Liver (tissue), 9 donors: Measurements from ENCODE around the gene PARP15. TPM values are rescaled to one million over a fixed set of nuclear protein-coding genes. Genes with fewer than 3 reads are reported as not detected.

Source experiments
- DNase-seq: peaks from one replicate; pipeline ENCODE4 v3.0.0-alpha.2; 2017; ENCODE audit warnings: low spot score
- H3K27ac ChIP-seq, 2 donors: one replicate each; pipeline ENCODE4 v1.7.0; 2013; ENCODE audit warnings: inconsistent platforms in 2 of 2, low read length in 2 of 2, control low read depth in 1 of 2, low read depth in 1 of 2, mild to moderate bottlenecking in 1 of 2
- H3K27me3 ChIP-seq, 4 donors: one replicate each; pipeline versions ENCODE4 v1.6.1 to v1.7.0; 2013; ENCODE audit warnings: low read length in 3 of 4, inconsistent platforms in 1 of 4, mild to moderate bottlenecking in 1 of 4, moderate library complexity in 1 of 4; ENCODE audit not compliant: control insufficient read depth in 4 of 4, insufficient read depth in 4 of 4
- H3K36me3 ChIP-seq, 4 donors: one replicate each; pipeline versions ENCODE4 v1.6.1 to v1.7.0; 2013; ENCODE audit warnings: low read length in 3 of 4, mild to moderate bottlenecking in 3 of 4, low read depth in 1 of 4, moderate library complexity in 1 of 4; ENCODE audit not compliant: control insufficient read depth in 4 of 4, insufficient read depth in 3 of 4
- H3K4me1 ChIP-seq, 4 donors: one replicate each; pipeline versions ENCODE4 v1.6.1 to v1.7.0; 2013; ENCODE audit warnings: low read length in 3 of 4, mild to moderate bottlenecking in 3 of 4, moderate library complexity in 1 of 4; ENCODE audit not compliant: control insufficient read depth in 4 of 4, insufficient read depth in 4 of 4
- H3K4me3 ChIP-seq, 3 donors: one replicate each; pipeline versions ENCODE4 v1.6.1 to v1.7.0; 2013; ENCODE audit warnings: low read length in 3 of 3, control low read depth in 1 of 3, low read depth in 1 of 3, mild to moderate bottlenecking in 1 of 3
- H3K9ac ChIP-seq, 2 donors: one replicate each; pipeline ENCODE4 v1.7.0; 2013; ENCODE audit warnings: low read length in 2 of 2, mild to moderate bottlenecking in 2 of 2, moderate library complexity in 2 of 2, control low read depth in 1 of 2, low read depth in 1 of 2
- H3K9me3 ChIP-seq, 4 donors: one replicate each; pipeline versions ENCODE4 v1.6.1 to v1.7.0; 2013; ENCODE audit warnings: low read length in 3 of 4; ENCODE audit not compliant: control insufficient read depth in 4 of 4
- EGR1 ChIP-seq, 2 donors: IDR thresholded peaks; 2 replicates each; pipeline ENCODE4 v1.6.1; 2016 to 2018; ENCODE audit warnings: antibody characterized with exemption in 2 of 2, low read depth in 2 of 2
- FOXA1 ChIP-seq: IDR thresholded peaks from 2 replicates; pipeline ENCODE4 v1.6.1; 2016; ENCODE audit warnings: antibody characterized with exemption
- FOXA2 ChIP-seq: IDR thresholded peaks from 2 replicates; pipeline ENCODE4 v1.6.1; 2016; ENCODE audit warnings: antibody characterized with exemption
- HNF4A ChIP-seq, 2 donors: conservative IDR thresholded peaks; 2 replicates each; pipeline ENCODE4 v1.6.1; 2016; ENCODE audit warnings: antibody characterized with exemption in 2 of 2, mild to moderate bottlenecking in 2 of 2
- HNF4G ChIP-seq: IDR thresholded peaks from 2 replicates; pipeline ENCODE4 v1.6.1; 2016; ENCODE audit warnings: antibody characterized with exemption
- JUND ChIP-seq, 2 donors: IDR thresholded peaks; 2 replicates each; pipeline ENCODE4 v1.6.1; 2016; ENCODE audit warnings: antibody characterized with exemption in 2 of 2
- MAX ChIP-seq: IDR thresholded peaks from 2 replicates; pipeline ENCODE4 v1.6.1; 2016; ENCODE audit warnings: antibody characterized with exemption
- NR2F2 ChIP-seq: IDR thresholded peaks from 2 replicates; pipeline ENCODE4 v1.6.1; 2016; ENCODE audit warnings: antibody characterized with exemption
- RAD21 ChIP-seq, 2 donors: IDR thresholded peaks; 2 replicates each; pipeline ENCODE4 v1.6.1; 2016; ENCODE audit warnings: antibody characterized with exemption in 2 of 2, mild to moderate bottlenecking in 2 of 2
- REST ChIP-seq: IDR thresholded peaks from 2 replicates; pipeline ENCODE4 v1.6.1; 2016; ENCODE audit warnings: antibody characterized with exemption, mild to moderate bottlenecking
- RXRA ChIP-seq, 2 donors: IDR thresholded peaks; 2 replicates each; pipeline ENCODE4 v1.6.1; 2017 to 2018; ENCODE audit warnings: antibody characterized with exemption in 2 of 2, mild to moderate bottlenecking in 1 of 2
- TAF1 ChIP-seq: conservative IDR thresholded peaks from 2 replicates; pipeline ENCODE4 v1.6.1; 2016; ENCODE audit warnings: antibody characterized with exemption, mild to moderate bottlenecking
- YY1 ChIP-seq: IDR thresholded peaks from 2 replicates; pipeline ENCODE4 v1.6.1; 2016; ENCODE audit warnings: antibody characterized with exemption, mild to moderate bottlenecking
- ZBTB33 ChIP-seq: IDR thresholded peaks from 2 replicates; pipeline ENCODE4 v1.6.1; 2016; ENCODE audit warnings: antibody characterized with exemption
- WGBS: extraction: QIAGEN DNeasy Blood & Tissue Kit; methylation state at CpG from one replicate; pipeline ENCODE4 v1.1.7; 2013; 5-methylcytosine and 5-hydroxymethylcytosine counted together
- polyA plus RNA-seq, 2 donors: library from polyadenylated mRNA; stranded (reverse) in 1 of 2; unstranded in 1 of 2; fragments of 200-250 nt in 1 of 2; fragments of >200 nt in 1 of 2; fragmentation: Nextera tagmentation in 1 of 2; extraction: Ambion mirVana in 1 of 2; gene quantifications; one replicate each; pipeline versions ENCODE4 v1.2.1 to v1.2.3, GENCODE V29; 2013 to 2015
- total RNA-seq, 2 donors: library from RNA; depleted of rRNA; stranded (reverse); fragments of >200 nt; gene quantifications; one replicate each; pipeline ENCODE4 v1.2.3, GENCODE V29; 2014
- TF ChIP-seq, protein P1 (sequence below): fragments of 150-350 bp; IDR thresholded peaks from 2 replicates; pipeline ENCODE4 v1.5.1; 2017; ENCODE audit warnings: improper control_type of control experiment, low read depth, low read length; ENCODE audit not compliant: missing input control
- TF ChIP-seq, protein P2 (sequence below): IDR thresholded peaks from 2 replicates; pipeline ENCODE4 v1.6.1; 2016; ENCODE audit warnings: antibody characterized with exemption
- donor health status: healthy.
- donor health status: healthy.
- donor health status: healthy.
- donor health status: healthy.
- donor health status: healthy.

PARP15 gene
- total and polyA plus RNA-seq, 4 donors: 0.28 to 3.3 (median 2.5) TPM

DNA sequence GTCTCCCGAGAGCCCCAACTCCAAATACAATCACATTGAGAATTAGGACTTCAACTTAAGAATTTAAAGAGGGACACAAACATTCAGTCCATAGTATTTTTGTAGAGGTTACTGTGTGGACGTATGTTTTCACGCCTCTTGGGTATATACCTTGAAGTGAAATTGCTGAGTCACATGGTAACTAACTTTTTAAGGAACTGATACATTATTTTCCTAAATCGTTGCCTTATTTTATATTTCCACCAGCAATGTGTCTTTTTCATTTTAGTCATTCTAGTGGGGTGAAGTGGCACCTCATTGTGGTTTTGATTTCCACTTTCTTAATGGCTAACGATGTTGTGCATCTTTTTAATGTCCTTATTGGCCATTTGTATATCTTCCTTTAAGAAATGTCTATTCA is 11.8 kb downstream of the PARP15 start:
- no peaks in the 10 kb centered on the region for H3K9me3 ChIP-seq
- WGBS: 75% methylated on average over 5 of the region's 5 CpGs
- no peak overlapping the region for H3K27ac ChIP-seq
- H3K4me1 ChIP-seq: peaks cover 0 to 2% (median 0%) of the 10 kb centered on the region in 4 donors
- TF ChIP-seq FOXA1 (no peak), RXRA (IDR thresholded peaks at IDR 0.05) (no peak), MAX (no peak), RAD21 (IDR thresholded peaks at IDR 0.05) (no peak), REST (no peak), TAF1 (no peak)
- TF ChIP-seq, protein P1, sequence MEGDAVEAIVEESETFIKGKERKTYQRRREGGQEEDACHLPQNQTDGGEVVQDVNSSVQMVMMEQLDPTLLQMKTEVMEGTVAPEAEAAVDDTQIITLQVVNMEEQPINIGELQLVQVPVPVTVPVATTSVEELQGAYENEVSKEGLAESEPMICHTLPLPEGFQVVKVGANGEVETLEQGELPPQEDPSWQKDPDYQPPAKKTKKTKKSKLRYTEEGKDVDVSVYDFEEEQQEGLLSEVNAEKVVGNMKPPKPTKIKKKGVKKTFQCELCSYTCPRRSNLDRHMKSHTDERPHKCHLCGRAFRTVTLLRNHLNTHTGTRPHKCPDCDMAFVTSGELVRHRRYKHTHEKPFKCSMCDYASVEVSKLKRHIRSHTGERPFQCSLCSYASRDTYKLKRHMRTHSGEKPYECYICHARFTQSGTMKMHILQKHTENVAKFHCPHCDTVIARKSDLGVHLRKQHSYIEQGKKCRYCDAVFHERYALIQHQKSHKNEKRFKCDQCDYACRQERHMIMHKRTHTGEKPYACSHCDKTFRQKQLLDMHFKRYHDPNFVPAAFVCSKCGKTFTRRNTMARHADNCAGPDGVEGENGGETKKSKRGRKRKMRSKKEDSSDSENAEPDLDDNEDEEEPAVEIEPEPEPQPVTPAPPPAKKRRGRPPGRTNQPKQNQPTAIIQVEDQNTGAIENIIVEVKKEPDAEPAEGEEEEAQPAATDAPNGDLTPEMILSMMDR: no peak
- no peaks in the 10 kb centered on the region for H3K36me3 ChIP-seq
- H3K4me3 ChIP-seq: no peak overlapping the region
- no peak for DNase-seq
- H3K9ac ChIP-seq: no peak overlapping the region
- H3K27me3 ChIP-seq: no peaks in the 10 kb centered on the region

- Histone ChIP-seq H3K4me3 (no peak overlapping the region), H3K27ac (no peak overlapping the region), H3K27me3 (no peaks in the 10 kb centered on the region), H3K4me1 (no peaks in the 10 kb centered on the region), H3K9me3 (no peaks in the 10 kb centered on the region), H3K36me3 (no peaks in the 10 kb centered on the region), H3K9ac (no peak overlapping the region)
- WGBS: 98% methylated on average over 2 of the region's 2 CpGs
- no peak for DNase-seq
- TF ChIP-seq, protein P1: no peak
- TF ChIP-seq NR2F2 (no peak), YY1 (no peak), RAD21 (IDR thresholded peaks at IDR 0.05) (no peak), HNF4G (no peak), JUND (IDR thresholded peaks at IDR 0.05) (no peak), MAX (no peak), TAF1 (no peak), ZBTB33 (no peak), FOXA2 (no peak), REST (no peak), EGR1 (IDR thresholded peaks at IDR 0.05; ENCODE audit: low read depth in 2 of 2) (no peak), HNF4A (conservative IDR thresholded peaks at IDR 0.05) (no peak), RXRA (IDR thresholded peaks at IDR 0.05) (no peak)
- TF ChIP-seq, protein P2, sequence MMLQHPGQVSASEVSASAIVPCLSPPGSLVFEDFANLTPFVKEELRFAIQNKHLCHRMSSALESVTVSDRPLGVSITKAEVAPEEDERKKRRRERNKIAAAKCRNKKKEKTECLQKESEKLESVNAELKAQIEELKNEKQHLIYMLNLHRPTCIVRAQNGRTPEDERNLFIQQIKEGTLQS: no peak
Observed at GRCh38 chr3:122590610-122591009, 13.2 kb downstream of the PARP15 start.
